SK-N-SH (cell line): ENCODE measurements around the gene HLF. TPM values are rescaled to one million over a fixed set of nuclear protein-coding genes. Genes with fewer than 3 reads are reported as not detected.

Experiments
- CTCF ChIA-PET: fragments of 300-600, 350-600 bp; formaldehyde crosslinking; extraction: SDS; loops from one replicate; lab custom pipeline; 2021; lab: Yijun Ruan, JAX
- POLR2A ChIA-PET: fragments of 350-600 bp; sonication (Branson Sonifier 250); formaldehyde crosslinking; extraction: SDS; loops from one replicate; lab custom pipeline; 2020; ENCODE audit warnings: antibody characterized with exemption, inconsistent platforms; lab: Yijun Ruan, JAX
- DNase-seq: peaks from one replicate; pipeline ENCODE4 v3.0.0; 2012
- H2AFZ ChIP-seq: fragments of 200-600 bp; sonication (generic); 2 replicates; pipeline ENCODE4 v1.8.1; 2016; ENCODE audit warnings: antibody characterized with exemption, mild to moderate bottlenecking, low read depth
- H3F3A ChIP-seq: fragments of 200-600 bp; sonication (generic); replicated peaks from 2 replicates; pipeline ENCODE3; 2016; ENCODE audit warnings: antibody characterized with exemption, mild to moderate bottlenecking; ENCODE audit not compliant: insufficient read depth
- H3K27ac ChIP-seq, 2 experiments: fragments of 200-500 bp in 1 of 2; fragments of 200-600 bp in 1 of 2; sonication (Bioruptor generic) in 1 of 2; sonication (generic), shearing (Covaris generic) in 1 of 2; 2 replicates each; pipeline versions ENCODE4 v1.5.1 to v1.6.1; 2014 to 2016; ENCODE audit warnings: low read depth in 2 of 2, inconsistent platforms in 1 of 2, low read length in 1 of 2, mild to moderate bottlenecking in 1 of 2, mixed read lengths in 1 of 2
- H3K27me3 ChIP-seq: fragments of 200-600 bp; sonication (generic), shearing (Covaris generic); 2 replicates; pipeline ENCODE4 v1.6.1; 2016; ENCODE audit warnings: mixed run types; ENCODE audit not compliant: insufficient read depth
- H3K36me3 ChIP-seq, 2 experiments: fragments of 200-500 bp in 1 of 2; fragments of 200-600 bp in 1 of 2; sonication (Bioruptor generic) in 1 of 2; sonication (generic) in 1 of 2; replicated peaks in 1 of 2; 2 replicates each; pipeline versions ENCODE3 to v1.5.1; 2014 to 2016; ENCODE audit warnings: low read length in 1 of 2, mild to moderate bottlenecking in 1 of 2; ENCODE audit not compliant: insufficient read depth in 2 of 2, control insufficient read depth in 1 of 2
- H3K4me1 ChIP-seq, 2 experiments: fragments of 200-500 bp in 1 of 2; fragments of 200-600 bp in 1 of 2; sonication (Bioruptor generic) in 1 of 2; sonication (generic), shearing (Covaris generic) in 1 of 2; 2 replicates each; pipeline versions ENCODE4 v1.5.1 to v1.6.1; 2014 to 2016; ENCODE audit warnings: low read depth in 1 of 2, low read length in 1 of 2, mixed run types in 1 of 2; ENCODE audit not compliant: insufficient read depth in 2 of 2, control insufficient read depth in 1 of 2
- H3K4me2 ChIP-seq: fragments of 200-600 bp; sonication (generic), shearing (Covaris generic); 2 replicates; pipeline ENCODE4 v1.6.1; 2017; ENCODE audit warnings: mixed run types
- H3K4me3 ChIP-seq, 2 experiments: fragments of 200-500 bp in 1 of 2; fragments of 200-600 bp in 1 of 2; sonication (Bioruptor generic) in 1 of 2; sonication (generic), shearing (Covaris generic) in 1 of 2; 2 replicates each; pipeline versions ENCODE4 v1.5.1 to v1.8.1; 2014 to 2016; ENCODE audit warnings: low read depth in 2 of 2, inconsistent platforms in 1 of 2, low read length in 1 of 2, mild to moderate bottlenecking in 1 of 2, mixed read lengths in 1 of 2, moderate library complexity in 1 of 2
- H3K79me2 ChIP-seq: fragments of 200-600 bp; sonication (generic); 2 replicates; pipeline ENCODE4 v1.8.1; 2017; ENCODE audit warnings: mild to moderate bottlenecking; ENCODE audit not compliant: insufficient read depth
- H3K9ac ChIP-seq: fragments of 200-600 bp; sonication (generic); 2 replicates; pipeline ENCODE4 v1.6.1; 2017; ENCODE audit warnings: mixed run types
- H3K9me2 ChIP-seq: fragments of 200-600 bp; sonication (generic); 2 replicates; pipeline ENCODE4 v1.6.1; 2017; ENCODE audit warnings: mixed run types
- H3K9me3 ChIP-seq: fragments of 200-600 bp; sonication (generic); 2 replicates; pipeline ENCODE4 v1.6.1; 2017; ENCODE audit warnings: mixed run types, mild to moderate bottlenecking, moderate library complexity
- H4K20me1 ChIP-seq: fragments of 200-600 bp; sonication (generic); 2 replicates; pipeline ENCODE4 v1.6.1; 2017; ENCODE audit warnings: mild to moderate bottlenecking, mixed run types; ENCODE audit not compliant: insufficient read depth
- CTCF ChIP-seq: fragments of 200-600 bp; sonication (generic); IDR thresholded peaks from 2 replicates; pipeline ENCODE4 v1.6.1; 2017; ENCODE audit warnings: antibody characterized with exemption, mild to moderate bottlenecking, moderate library complexity
- EP300 ChIP-seq, 2 experiments: IDR thresholded peaks; 2 replicates each; pipeline versions ENCODE4 v1.4.0 to v1.6.1; 2012; ENCODE audit warnings: borderline replicate concordance in 1 of 2, low read depth in 1 of 2, low read length in 1 of 2
- FOXJ3 ChIP-seq: sonication (generic); formaldehyde crosslinking; IDR thresholded peaks from 2 replicates; pipeline ENCODE4 v1.5.1; 2020; ENCODE audit warnings: mild to moderate bottlenecking, missing genetic modification reagents
- JUND ChIP-seq: IDR thresholded peaks from 2 replicates; pipeline ENCODE4 v1.4.0; 2012
- MEF2A ChIP-seq: IDR thresholded peaks from 2 replicates; pipeline ENCODE4 v1.4.0; 2012; ENCODE audit warnings: low read depth, borderline replicate concordance
- REST ChIP-seq: IDR thresholded peaks from 2 replicates; pipeline ENCODE4 v1.6.1; 2012; ENCODE audit warnings: mild to moderate bottlenecking, low read depth, low read length, moderate library complexity
- SIN3A ChIP-seq: IDR thresholded peaks from 2 replicates; pipeline ENCODE4 v1.6.1; 2012; ENCODE audit warnings: low read depth, mild to moderate bottlenecking, low read length, moderate library complexity, borderline replicate concordance
- SMC3 ChIP-seq: IDR thresholded peaks from 2 replicates; pipeline ENCODE4 v1.6.1; 2012; ENCODE audit warnings: low read depth, low read length, improper control_type of control experiment
- TAF1 ChIP-seq: IDR thresholded peaks from 2 replicates; pipeline ENCODE4 v1.6.1; 2012; ENCODE audit warnings: low read depth, mild to moderate bottlenecking, low read length, moderate library complexity, borderline replicate concordance
- WGBS: methylation state at CpG from one replicate; pipeline ENCODE4 v1.1.6; 2017; ENCODE audit warnings: low lambda C conversion rate; 5-methylcytosine and 5-hydroxymethylcytosine counted together
- polyA plus RNA-seq, 3 experiments: library from polyadenylated mRNA; depleted of rRNA; stranded (reverse); fragments of >200 nt; gene quantifications; 2 replicates each; pipeline ENCODE4 v1.2.3, GENCODE V29; 2012
- TF ChIP-seq, protein P1 (sequence below): fragments of 150-350 bp; IDR thresholded peaks from 2 replicates; pipeline ENCODE4 v1.6.1; 2017; ENCODE audit warnings: antibody characterized with exemption, low read length, low read depth, borderline replicate concordance

HLF gene
- polyA plus RNA-seq, 1 of the 3 experiments (the other 2 are of a cell fraction) = 0.03 TPM

GRCh38 chr17:55282741-55283140, 18.0 kb downstream of the HLF start:
- Histone ChIP-seq H3K4me2 (no peak overlapping the region), H3K9me3 (no peaks in the 10 kb centered on the region), H3K79me2 (no peaks in the 10 kb centered on the region), H4K20me1 (no peaks in the 10 kb centered on the region), H3K9ac (no peak overlapping the region), H3K27me3 (no peaks in the 10 kb centered on the region), H3K9me2 (no peaks in the 10 kb centered on the region), H2AFZ (no peak overlapping the region), H3K4me3 (no peak overlapping the region), H3F3A (no peaks in the 10 kb centered on the region), H3K36me3 (no peaks in the 10 kb centered on the region), H3K27ac (no peak overlapping the region), H3K4me1 (peaks cover 0 to 20% of the 10 kb centered on the region in 2 experiments; a peak in 1 of 4 replicates)
- ChIA-PET CTCF (interaction anchor here (1.2 to 3.8 kb wide), 6 partner anchors 10 to 74 kb away, joined by 4 to 20 read pairs (median 6); partner anchors contain the start of gene HLF), POLR2A (no interaction called here)
- no peak for TF ChIP-seq JUND
- no peak for TF ChIP-seq CTCF
- TF ChIP-seq REST = no peak
- no peak for TF ChIP-seq SIN3A
- no peak for TF ChIP-seq EP300 (IDR thresholded peaks at IDR 0.05; ENCODE audit: borderline replicate concordance in 1 of 2, low read depth in 1 of 2, low read length in 1 of 2)
- TF ChIP-seq FOXJ3 (CRISPR knock-in tag) = no peak
- no peak for TF ChIP-seq MEF2A
- 47% methylated on average over 5 of the region's 5 CpGs for WGBS
- no peak for DNase-seq

GRCh38 chr17:55283256-55283965, 18.7 kb downstream of the HLF start:
- Histone ChIP-seq H3K4me3 (no peak overlapping the region), H3K9me3 (no peaks in the 10 kb centered on the region), H3K9ac (no peak overlapping the region), H4K20me1 (no peaks in the 10 kb centered on the region), H3K4me2 (no peak overlapping the region), H2AFZ (no peak overlapping the region), H3K27ac (no peak overlapping the region), H3K9me2 (no peaks in the 10 kb centered on the region), H3K27me3 (no peaks in the 10 kb centered on the region), H3K36me3 (no peaks in the 10 kb centered on the region), H3K79me2 (no peaks in the 10 kb centered on the region), H3F3A (no peaks in the 10 kb centered on the region), H3K4me1 (peaks cover 0 to 16% of the 10 kb centered on the region in 2 experiments; a peak in 1 of 4 replicates)
- 77% methylated on average over 9 of the region's 9 CpGs for WGBS
- no peak for DNase-seq
- ChIA-PET POLR2A (no interaction called here), CTCF (interaction anchor here (1.1 to 3.8 kb wide), 6 partner anchors 9 to 73 kb away, joined by 3 to 20 read pairs (median 4); partner anchors contain the start of gene HLF)
- TF ChIP-seq FOXJ3 (CRISPR knock-in tag) = no peak
- no peak for TF ChIP-seq TAF1
- TF ChIP-seq, protein P1, sequence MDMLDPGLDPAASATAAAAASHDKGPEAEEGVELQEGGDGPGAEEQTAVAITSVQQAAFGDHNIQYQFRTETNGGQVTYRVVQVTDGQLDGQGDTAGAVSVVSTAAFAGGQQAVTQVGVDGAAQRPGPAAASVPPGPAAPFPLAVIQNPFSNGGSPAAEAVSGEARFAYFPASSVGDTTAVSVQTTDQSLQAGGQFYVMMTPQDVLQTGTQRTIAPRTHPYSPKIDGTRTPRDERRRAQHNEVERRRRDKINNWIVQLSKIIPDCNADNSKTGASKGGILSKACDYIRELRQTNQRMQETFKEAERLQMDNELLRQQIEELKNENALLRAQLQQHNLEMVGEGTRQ = no peak
- TF ChIP-seq SMC3 = no peak
